ENCODE measurements around the gene IFITM2.

The IFITM2 gene

GRCh38 chr11:293271-293851 is 14.3 kb upstream of the IFITM2 start:
- DNase-seq (ENCODE audit: low read depth) = no peak

- DNase-seq (ENCODE audit: low read depth) = no peak
These were observed 13.6 kb upstream of the IFITM2 start for GRCh38 chr11:293852-294661.

- no peak for DNase-seq (ENCODE audit: low read depth)
These were observed 12.8 kb upstream of the IFITM2 start for GRCh38 chr11:294780-295179.

GRCh38 chr11:295351-296170 is 12.1 kb upstream of the IFITM2 start:
- no peak for DNase-seq (ENCODE audit: low read depth)

GRCh38 chr11:296171-297050 is 11.2 kb upstream of the IFITM2 start:
- DNase-seq (ENCODE audit: low read depth) = no peak

GRCh38 chr11:297051-297585 is 10.5 kb upstream of the IFITM2 start:
- no peak for DNase-seq (ENCODE audit: low read depth)

GRCh38 chr11:297586-298405 is 9.8 kb upstream of the IFITM2 start:
- DNase-seq (ENCODE audit: low read depth) = no peak

- no peak for DNase-seq (ENCODE audit: low read depth)
These were observed 9.1 kb upstream of the IFITM2 start for GRCh38 chr11:298406-299065.

- no peak for DNase-seq (ENCODE audit: low read depth)
These were observed 8.3 kb upstream of the IFITM2 start, which contains the start of gene IFITM5 for GRCh38 chr11:299081-299891. TSS of gene IFITM5 (minus strand) at chr11:299526. CDS start at chr11:299490, 36 bp downstream.

GRCh38 chr11:299951-300735 is 7.5 kb upstream of the IFITM2 start:
- DNase-seq (ENCODE audit: low read depth) = no peak

GRCh38 chr11:303363-303762 is 4.3 kb upstream of the IFITM2 start:
- no peak for DNase-seq (ENCODE audit: low read depth)

GRCh38 chr11:304061-304506 is 3.5 kb upstream of the IFITM2 start:
- DNase-seq (ENCODE audit: low read depth) = no peak

- no peak for DNase-seq (ENCODE audit: low read depth)
These were observed 2.4 kb upstream of the IFITM2 start for GRCh38 chr11:304915-305843.

GRCh38 chr11:305844-306211 is 1.8 kb upstream of the IFITM2 start:
- no peak for DNase-seq (ENCODE audit: low read depth)

- no peak for DNase-seq (ENCODE audit: low read depth)
These were observed 808 bp upstream of the IFITM2 start for GRCh38 chr11:306645-307371.

All from activated T-cell treated with anti-CD3 and anti-CD28 coated beads for 24 hours (primary cell).